Endothelial cell (in vitro differentiated cells): ENCODE measurements around the gene CORO6. TPM values are rescaled to one million over a fixed set of nuclear protein-coding genes. Genes with fewer than 3 reads are reported as not detected.

Experiments used
- DNase-seq: peaks from one replicate; pipeline ENCODE4 v3.0.0; 2021; ENCODE audit warnings: low spot score
- H3K27ac Mint-ChIP-seq: one replicate; pipeline ENCODE4 v1.8.0; 2021; ENCODE audit warnings: mixed read lengths, inconsistent platforms; ENCODE audit not compliant: unreplicated experiment
- H3K27me3 Mint-ChIP-seq: one replicate; pipeline ENCODE4 v1.8.0; 2021; ENCODE audit warnings: mild to moderate bottlenecking, moderate library complexity, mixed read lengths, inconsistent platforms; ENCODE audit not compliant: unreplicated experiment
- H3K36me3 Mint-ChIP-seq: one replicate; pipeline ENCODE4 v1.8.0; 2021; ENCODE audit warnings: mild to moderate bottlenecking, low read depth, mixed read lengths, inconsistent platforms; ENCODE audit not compliant: unreplicated experiment
- H3K4me1 Mint-ChIP-seq: one replicate; pipeline ENCODE4 v1.8.0; 2021; ENCODE audit warnings: mild to moderate bottlenecking, mixed read lengths, inconsistent platforms; ENCODE audit not compliant: unreplicated experiment
- H3K4me3 Mint-ChIP-seq: one replicate; pipeline ENCODE4 v1.8.0; 2021; ENCODE audit warnings: mild to moderate bottlenecking, mixed read lengths, inconsistent platforms; ENCODE audit not compliant: unreplicated experiment
- H3K9me3 Mint-ChIP-seq: one replicate; pipeline ENCODE4 v1.8.0; 2021; ENCODE audit warnings: mixed read lengths, inconsistent platforms; ENCODE audit not compliant: unreplicated experiment
- total RNA-seq: library from RNA; stranded (reverse); fragmentation: NEBNext Ultra II Directional; extraction: Animal tissue kit (Norgen Biotek cat#: 25700); gene quantifications from one replicate; pipeline ENCODE4 v1.2.1, GENCODE V29; 2021; ENCODE audit not compliant: unreplicated experiment
- TF ChIP-seq, protein P1 (sequence below): fragments of 200-600 bp; sonication (generic); IDR thresholded peaks from one replicate; pipeline ENCODE4 v1.5.0; 2021; ENCODE audit warnings: antibody characterized with exemption; ENCODE audit not compliant: unreplicated experiment

Gene CORO6
- total RNA-seq, 1 donor from 2014 or later = 13.0 TPM

GRCh38 chr17:29617481-29618271 is 5.0 kb downstream of the CORO6 start:
- TF ChIP-seq, protein P1, sequence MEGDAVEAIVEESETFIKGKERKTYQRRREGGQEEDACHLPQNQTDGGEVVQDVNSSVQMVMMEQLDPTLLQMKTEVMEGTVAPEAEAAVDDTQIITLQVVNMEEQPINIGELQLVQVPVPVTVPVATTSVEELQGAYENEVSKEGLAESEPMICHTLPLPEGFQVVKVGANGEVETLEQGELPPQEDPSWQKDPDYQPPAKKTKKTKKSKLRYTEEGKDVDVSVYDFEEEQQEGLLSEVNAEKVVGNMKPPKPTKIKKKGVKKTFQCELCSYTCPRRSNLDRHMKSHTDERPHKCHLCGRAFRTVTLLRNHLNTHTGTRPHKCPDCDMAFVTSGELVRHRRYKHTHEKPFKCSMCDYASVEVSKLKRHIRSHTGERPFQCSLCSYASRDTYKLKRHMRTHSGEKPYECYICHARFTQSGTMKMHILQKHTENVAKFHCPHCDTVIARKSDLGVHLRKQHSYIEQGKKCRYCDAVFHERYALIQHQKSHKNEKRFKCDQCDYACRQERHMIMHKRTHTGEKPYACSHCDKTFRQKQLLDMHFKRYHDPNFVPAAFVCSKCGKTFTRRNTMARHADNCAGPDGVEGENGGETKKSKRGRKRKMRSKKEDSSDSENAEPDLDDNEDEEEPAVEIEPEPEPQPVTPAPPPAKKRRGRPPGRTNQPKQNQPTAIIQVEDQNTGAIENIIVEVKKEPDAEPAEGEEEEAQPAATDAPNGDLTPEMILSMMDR = peak; percentile 37
- Mint-ChIP-seq H3K4me3 (no peak overlapping the region), H3K9me3 (no peaks in the 10 kb centered on the region), H3K36me3 (no peaks in the 10 kb centered on the region), H3K27me3 (peaks cover 32% of the 10 kb centered on the region), H3K4me1 (peaks cover 18% of the 10 kb centered on the region), H3K27ac (no peak overlapping the region)
- DNase-seq = peak; percentile 76

- DNase-seq = peak; percentile 91
- H3K4me1 Mint-ChIP-seq = peaks cover 18% of the 10 kb centered on the region
- H3K27ac Mint-ChIP-seq = no peak overlapping the region
- no peaks in the 10 kb centered on the region for H3K36me3 Mint-ChIP-seq
- TF ChIP-seq, protein P1 = peak; percentile 74
- H3K27me3 Mint-ChIP-seq = peaks cover 32% of the 10 kb centered on the region
- H3K4me3 Mint-ChIP-seq = peak overlapping the region; percentile 74
- H3K9me3 Mint-ChIP-seq = no peaks in the 10 kb centered on the region
These were observed 5.6 kb downstream of the CORO6 start for GRCh38 chr17:29617125-29617480.

DNA sequence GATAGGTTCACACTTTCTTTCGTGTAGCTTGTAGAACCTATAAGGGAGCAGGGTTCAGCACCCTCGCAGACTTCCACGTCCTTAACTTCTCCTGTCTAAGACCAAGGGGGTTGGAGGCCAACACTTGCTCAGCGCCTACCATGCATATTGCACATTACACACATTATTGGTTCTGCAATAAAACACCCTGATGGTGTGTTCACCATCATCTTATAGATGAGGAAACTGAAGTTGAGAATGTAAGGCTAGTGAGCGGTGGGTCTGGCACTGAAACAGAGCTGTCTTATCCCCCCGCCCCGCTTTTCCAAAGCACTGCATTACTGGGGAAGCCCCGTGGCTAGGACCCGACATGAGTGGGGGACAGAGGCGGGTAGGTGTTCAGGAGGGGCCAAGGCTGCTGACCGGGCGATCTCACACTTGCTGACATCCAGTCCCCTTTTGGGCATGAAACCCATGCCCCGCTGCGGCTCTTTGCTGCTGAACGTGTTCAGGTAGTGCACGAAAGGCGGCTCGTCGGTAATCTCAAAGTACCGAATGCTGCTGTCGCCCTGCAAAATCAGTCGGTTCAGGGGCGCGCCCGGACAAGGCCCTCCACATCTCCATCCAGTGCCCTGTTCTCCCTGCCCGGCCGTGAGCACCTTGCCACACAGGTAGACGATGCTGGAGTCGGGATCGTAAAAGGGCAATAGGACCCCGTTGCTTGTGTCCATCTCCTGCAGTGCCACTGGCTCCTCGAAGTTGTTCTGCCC is 6.2 kb downstream of the CORO6 start:
- Mint-ChIP-seq H3K27ac (no peak overlapping the region), H3K9me3 (no peaks in the 10 kb centered on the region), H3K36me3 (no peaks in the 10 kb centered on the region), H3K4me3 (peak overlapping the region; percentile 74), H3K4me1 (peaks cover 18% of the 10 kb centered on the region), H3K27me3 (peaks cover 26% of the 10 kb centered on the region)
- no peak for DNase-seq
- TF ChIP-seq, protein P1 = no peak

- peaks cover 15% of the 10 kb centered on the region for H3K4me1 Mint-ChIP-seq
- H3K36me3 Mint-ChIP-seq = peaks cover 4% of the 10 kb centered on the region
- H3K4me3 Mint-ChIP-seq = peak overlapping the region; percentile 79
- peaks cover 25% of the 10 kb centered on the region for H3K27me3 Mint-ChIP-seq
- TF ChIP-seq, protein P1 = no peak
- no peaks in the 10 kb centered on the region for H3K9me3 Mint-ChIP-seq
- no peak overlapping the region for H3K27ac Mint-ChIP-seq
- peak; percentile 82 for DNase-seq
These were observed 7.0 kb downstream of the CORO6 start for GRCh38 chr17:29615492-29616299.
